Measurements from ENCODE around the gene GOLGA5. TPM values are rescaled to one million over a fixed set of nuclear protein-coding genes. Genes with fewer than 3 reads are reported as not detected.

Gene GOLGA5
- total RNA-seq, 1 donor from 2014 or later: 27.6 TPM

DNA sequence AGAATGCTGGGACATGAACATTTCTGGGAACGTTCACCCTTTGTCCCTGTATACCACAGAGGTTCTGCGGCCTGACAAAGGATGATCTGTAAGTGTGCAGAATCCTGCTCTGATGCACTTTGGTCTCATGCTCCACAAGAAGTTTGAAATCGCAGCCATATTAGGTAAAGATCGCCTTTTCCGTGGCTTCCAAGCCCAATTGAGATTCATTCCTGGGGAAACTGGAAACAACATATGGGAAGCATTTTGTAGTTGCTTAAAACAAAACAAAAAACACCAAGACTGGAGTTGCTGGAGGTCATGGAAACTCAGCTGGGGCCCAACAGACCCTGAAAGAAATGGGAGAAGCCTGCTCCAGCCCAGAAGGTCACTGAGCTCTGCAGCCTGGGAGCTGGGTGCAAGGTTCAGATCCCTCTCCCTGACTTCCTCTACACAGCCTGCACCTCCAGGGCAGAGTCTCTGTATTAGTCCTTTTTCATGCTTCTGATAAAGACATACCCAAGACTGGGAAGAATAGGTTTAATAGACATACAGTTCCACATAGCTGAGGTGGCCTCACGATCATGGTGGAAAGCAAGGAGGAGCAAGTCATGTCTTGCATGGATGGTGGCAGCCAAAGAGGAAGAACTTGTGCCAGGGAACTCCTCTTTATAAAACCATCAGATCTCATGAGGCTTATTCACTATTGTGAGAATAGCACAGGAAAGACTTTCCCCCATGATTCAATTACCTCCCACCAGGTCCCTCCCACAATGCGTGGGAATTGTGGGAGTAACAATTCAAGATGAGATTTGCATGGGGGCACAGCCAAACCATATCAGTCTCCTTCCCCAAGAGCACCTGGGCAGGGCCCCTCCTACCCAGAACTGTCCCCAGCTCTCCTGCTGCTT is 68.0 kb downstream of the GOLGA5 start:
- Mint-ChIP-seq H3K9me3 (no peaks in the 10 kb centered on the region), H3K4me1 (ENCODE audit: unreplicated experiment) (no peaks in the 10 kb centered on the region), H3K27ac (no peak overlapping the region), H3K36me3 (no peaks in the 10 kb centered on the region), H3K4me3 (no peak overlapping the region), H3K27me3 (peaks cover 3% of the 10 kb centered on the region)
- TF ChIP-seq, protein P1, sequence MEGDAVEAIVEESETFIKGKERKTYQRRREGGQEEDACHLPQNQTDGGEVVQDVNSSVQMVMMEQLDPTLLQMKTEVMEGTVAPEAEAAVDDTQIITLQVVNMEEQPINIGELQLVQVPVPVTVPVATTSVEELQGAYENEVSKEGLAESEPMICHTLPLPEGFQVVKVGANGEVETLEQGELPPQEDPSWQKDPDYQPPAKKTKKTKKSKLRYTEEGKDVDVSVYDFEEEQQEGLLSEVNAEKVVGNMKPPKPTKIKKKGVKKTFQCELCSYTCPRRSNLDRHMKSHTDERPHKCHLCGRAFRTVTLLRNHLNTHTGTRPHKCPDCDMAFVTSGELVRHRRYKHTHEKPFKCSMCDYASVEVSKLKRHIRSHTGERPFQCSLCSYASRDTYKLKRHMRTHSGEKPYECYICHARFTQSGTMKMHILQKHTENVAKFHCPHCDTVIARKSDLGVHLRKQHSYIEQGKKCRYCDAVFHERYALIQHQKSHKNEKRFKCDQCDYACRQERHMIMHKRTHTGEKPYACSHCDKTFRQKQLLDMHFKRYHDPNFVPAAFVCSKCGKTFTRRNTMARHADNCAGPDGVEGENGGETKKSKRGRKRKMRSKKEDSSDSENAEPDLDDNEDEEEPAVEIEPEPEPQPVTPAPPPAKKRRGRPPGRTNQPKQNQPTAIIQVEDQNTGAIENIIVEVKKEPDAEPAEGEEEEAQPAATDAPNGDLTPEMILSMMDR (conservative IDR thresholded peaks at IDR 0.05): no peak
- DNase-seq (ENCODE audit: extremely low spot score, unreplicated experiment): no peak

DNA sequence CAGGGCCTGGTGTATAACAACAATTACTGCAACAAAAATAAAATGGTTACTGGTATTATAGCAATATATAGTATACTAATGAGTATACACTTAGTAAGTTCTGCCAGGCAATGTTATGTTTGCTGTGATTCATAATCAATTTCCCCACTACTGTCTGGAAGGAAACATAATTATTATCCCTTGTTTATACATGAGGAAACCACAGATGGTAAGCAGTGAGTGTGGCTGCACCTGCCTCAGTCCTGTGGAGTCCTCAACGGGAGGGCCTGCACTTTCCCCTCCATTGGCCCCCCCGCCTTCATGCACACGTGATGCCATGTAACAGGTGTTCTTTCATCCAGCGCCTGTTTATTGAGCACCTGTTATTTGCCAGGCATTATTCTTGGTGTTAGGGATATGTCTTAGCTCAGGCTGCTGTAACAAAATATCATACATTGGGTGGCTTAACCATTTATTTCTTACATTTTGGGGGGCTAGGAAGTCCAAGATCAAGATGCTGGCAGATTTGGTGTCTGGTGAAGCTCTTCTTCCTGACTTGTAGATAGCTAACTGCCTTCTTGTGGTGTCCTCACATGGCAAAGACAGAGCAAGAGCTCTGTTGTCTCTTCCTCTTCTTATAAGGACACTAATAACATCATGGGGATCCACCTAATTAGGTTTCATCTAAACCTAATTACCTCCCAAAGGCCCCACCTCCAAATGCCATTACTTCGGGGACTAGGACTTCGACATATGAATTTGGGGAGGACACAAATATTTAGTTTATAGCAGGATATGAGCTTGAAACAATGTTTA is 69.4 kb downstream of the GOLGA5 start:
- peaks cover 4% of the 10 kb centered on the region for H3K9me3 Mint-ChIP-seq
- H3K36me3 Mint-ChIP-seq: no peaks in the 10 kb centered on the region
- no peaks in the 10 kb centered on the region for H3K4me1 Mint-ChIP-seq (ENCODE audit: unreplicated experiment)
- no peak overlapping the region for H3K4me3 Mint-ChIP-seq
- no peak for DNase-seq (ENCODE audit: extremely low spot score, unreplicated experiment)
- peaks cover 3% of the 10 kb centered on the region for H3K27me3 Mint-ChIP-seq
- H3K27ac Mint-ChIP-seq: no peak overlapping the region
- TF ChIP-seq, protein P1 (conservative IDR thresholded peaks at IDR 0.05): no peak

DNA sequence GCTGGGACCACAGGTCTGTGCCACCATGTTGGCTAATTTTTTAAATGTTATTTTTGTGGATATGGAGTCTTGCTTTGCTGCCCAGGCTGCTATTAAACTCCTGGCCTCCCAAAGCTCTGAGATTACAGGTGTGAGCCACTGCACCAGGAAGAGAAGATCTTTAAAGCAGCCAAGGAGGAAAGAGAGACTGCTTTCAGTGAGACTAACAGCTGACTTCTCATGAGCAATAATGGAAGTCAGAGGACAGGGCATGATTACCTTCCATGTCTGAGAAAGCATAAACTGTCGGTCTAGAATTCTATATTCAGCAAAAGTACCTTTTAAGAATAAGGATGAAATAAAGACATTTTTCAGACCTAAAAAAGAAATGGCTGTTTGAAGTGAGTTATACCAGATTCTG is 71.6 kb downstream of the GOLGA5 start:
- H3K27me3 Mint-ChIP-seq: peaks cover 3% of the 10 kb centered on the region
- H3K9me3 Mint-ChIP-seq: peaks cover 4% of the 10 kb centered on the region
- no peak for DNase-seq (ENCODE audit: extremely low spot score, unreplicated experiment)
- H3K4me3 Mint-ChIP-seq: no peak overlapping the region
- no peaks in the 10 kb centered on the region for H3K4me1 Mint-ChIP-seq (ENCODE audit: unreplicated experiment)
- no peaks in the 10 kb centered on the region for H3K36me3 Mint-ChIP-seq
- no peak overlapping the region for H3K27ac Mint-ChIP-seq
- TF ChIP-seq, protein P1 (conservative IDR thresholded peaks at IDR 0.05): no peak

DNA sequence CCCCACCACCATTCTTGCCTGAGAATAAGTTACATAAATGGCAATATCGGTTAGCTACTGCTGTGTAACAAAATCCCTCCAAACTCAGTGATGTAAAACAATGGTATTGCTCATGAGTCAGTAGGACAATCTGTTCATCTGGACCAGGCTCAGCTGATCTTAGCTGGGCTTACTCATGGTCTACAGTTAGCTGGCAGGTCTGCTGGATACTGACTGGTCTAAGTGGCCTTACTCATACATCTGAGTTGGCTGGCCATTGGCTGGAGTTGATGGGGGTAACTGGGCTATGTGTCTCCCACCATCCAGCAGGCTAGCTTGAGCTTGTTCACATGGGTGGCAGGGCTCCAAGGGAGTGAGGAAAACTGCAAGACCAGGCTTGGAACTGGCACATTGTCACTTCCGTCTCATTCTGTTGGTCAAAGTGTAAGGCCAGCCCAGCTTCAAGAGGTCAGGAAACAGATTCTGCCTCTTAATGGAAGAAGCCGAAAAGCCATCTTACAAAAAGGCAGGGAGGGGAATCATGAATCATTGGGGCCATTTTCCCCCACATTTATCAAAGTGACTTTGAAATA is 72.2 kb downstream of the GOLGA5 start:
- Mint-ChIP-seq H3K27ac (no peak overlapping the region), H3K4me3 (no peak overlapping the region), H3K36me3 (no peaks in the 10 kb centered on the region), H3K9me3 (peaks cover 4% of the 10 kb centered on the region), H3K27me3 (no peaks in the 10 kb centered on the region), H3K4me1 (ENCODE audit: unreplicated experiment) (no peaks in the 10 kb centered on the region)
- TF ChIP-seq, protein P1 (conservative IDR thresholded peaks at IDR 0.05): no peak
- no peak for DNase-seq (ENCODE audit: extremely low spot score, unreplicated experiment)

DNA sequence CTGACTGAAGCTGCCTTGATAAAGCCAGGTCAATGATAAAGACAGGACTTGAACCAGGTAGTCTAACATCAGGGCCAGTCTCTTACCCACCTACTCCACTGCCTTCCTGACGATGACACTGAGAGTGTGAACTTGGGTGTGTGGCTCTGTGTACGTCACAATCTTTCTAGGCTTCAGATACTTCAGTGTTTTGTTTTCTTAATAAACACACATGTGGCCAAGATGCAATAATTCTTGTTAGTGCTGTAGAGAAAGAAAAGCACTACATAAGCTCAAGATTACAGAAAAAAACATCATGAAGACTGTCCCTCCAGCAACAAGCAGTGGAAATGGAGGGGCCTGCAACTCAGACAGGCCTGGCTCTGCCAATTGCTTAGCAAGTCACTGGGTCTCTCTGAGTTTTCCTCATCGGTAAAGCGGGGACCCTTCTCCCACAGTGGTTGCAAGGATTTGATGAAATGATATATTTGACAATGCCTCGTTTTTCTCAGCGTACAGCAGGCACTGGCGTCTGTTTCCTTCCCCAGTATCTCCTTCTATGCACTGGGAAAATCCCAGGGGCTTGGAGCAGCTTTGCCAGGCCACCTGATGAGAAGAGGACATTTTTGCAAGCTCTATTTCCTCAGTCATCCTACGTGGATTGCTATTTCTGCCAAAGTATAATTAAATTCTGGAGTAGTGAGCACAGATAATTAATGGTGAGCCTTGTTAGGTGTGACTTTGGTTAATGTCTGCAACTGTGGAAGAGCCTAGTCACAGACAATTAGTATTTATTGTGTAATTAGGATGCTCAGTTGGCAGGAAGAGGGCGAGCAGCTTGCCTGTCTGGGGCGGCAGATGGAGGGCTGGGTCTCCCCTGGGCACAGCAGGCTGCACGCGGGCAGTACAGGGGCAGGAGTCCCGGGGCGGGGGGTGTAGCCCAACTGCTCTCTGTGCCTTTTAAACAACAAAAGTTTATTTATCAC is 73.1 kb downstream of the GOLGA5 start:
- Mint-ChIP-seq H3K27me3 (no peaks in the 10 kb centered on the region), H3K4me1 (ENCODE audit: unreplicated experiment) (no peaks in the 10 kb centered on the region), H3K36me3 (no peaks in the 10 kb centered on the region), H3K4me3 (no peak overlapping the region), H3K9me3 (peaks cover 4% of the 10 kb centered on the region), H3K27ac (no peak overlapping the region)
- DNase-seq (ENCODE audit: extremely low spot score, unreplicated experiment): no peak
- TF ChIP-seq, protein P1 (conservative IDR thresholded peaks at IDR 0.05): no peak
